Kidney glomerular epithelial cell (primary cell): Measurements from ENCODE around the gene TMEM129.

Experiments
- DNase-seq: peaks from one replicate; lab custom pipeline; 2025; lab: John Stamatoyannopoulos, UW

Gene TMEM129

GRCh38 chr4:1668488-1668840 is 52.7 kb downstream of the TMEM129 start:
- DNase-seq, result no peak

GRCh38 chr4:1667273-1667672 is 53.9 kb downstream of the TMEM129 start:
- DNase-seq, result no peak

DNA sequence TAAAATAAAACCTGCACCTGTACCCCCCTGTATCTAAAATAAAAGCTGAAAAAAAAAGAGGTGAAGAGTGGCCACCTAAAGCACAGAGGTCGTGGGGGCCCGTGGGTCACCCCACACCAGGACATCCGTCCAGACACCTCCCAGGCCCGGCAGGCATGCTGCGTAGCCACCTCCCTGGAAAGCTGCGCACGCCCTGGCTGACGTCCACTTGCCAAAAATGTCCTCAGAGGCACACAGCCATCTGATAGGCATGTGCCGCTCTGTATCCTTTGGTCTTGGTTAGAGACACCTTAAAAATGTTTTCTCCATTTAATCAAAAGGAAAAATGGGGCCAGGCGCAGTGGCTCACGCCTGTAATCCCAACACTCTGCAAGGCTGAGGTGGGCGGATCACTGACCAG is 54.7 kb downstream of the TMEM129 start:
- no peak for DNase-seq
